RWPE2 (cell line): Measurements from ENCODE around the gene AKIP1.

ENCODE experiments used
- ATAC-seq: fragments of 200-7000 bp; cut with Tn5 transposase; 3 replicates; pipeline ENCODE4 v1.9.1; 2021; ENCODE audit warnings: low read depth
- DNase-seq: peaks from one replicate; pipeline ENCODE4 v3.0.0-alpha.2; 2020; ENCODE audit warnings: low spot score
- H3K27ac ChIP-seq: fragments of 450-650 bp; 2 replicates; pipeline ENCODE4 v1.5.1; 2017; ENCODE audit warnings: mild to moderate bottlenecking; ENCODE audit not compliant: poor library complexity, severe bottlenecking
- H3K27me3 ChIP-seq: fragments of 250-450 bp; sonication (Bioruptor Pico); 2 replicates; pipeline ENCODE4 v1.5.1; 2021; ENCODE audit warnings: mild to moderate bottlenecking, moderate library complexity; ENCODE audit not compliant: insufficient read depth, poor library complexity, severe bottlenecking
- H3K36me3 ChIP-seq: fragments of 250-450 bp; sonication (Bioruptor Pico); 2 replicates; pipeline ENCODE4 v1.5.1; 2020; ENCODE audit warnings: low read depth, mild to moderate bottlenecking, moderate library complexity
- H3K4me1 ChIP-seq: fragments of 250-450 bp; sonication (Bioruptor Pico); 2 replicates; pipeline ENCODE4 v1.5.1; 2021; ENCODE audit warnings: mild to moderate bottlenecking, moderate library complexity; ENCODE audit not compliant: insufficient read depth, poor library complexity, severe bottlenecking
- H3K4me3 ChIP-seq: fragments of 250-450 bp; sonication (Bioruptor Pico); 2 replicates; pipeline ENCODE4 v1.5.1; 2021; ENCODE audit warnings: mild to moderate bottlenecking, moderate library complexity; ENCODE audit not compliant: severe bottlenecking
- H3K9me3 ChIP-seq: fragments of 250-450 bp; sonication (Bioruptor Pico); 2 replicates; pipeline ENCODE4 v1.5.1; 2021; ENCODE audit warnings: mild to moderate bottlenecking, moderate library complexity; ENCODE audit not compliant: severe bottlenecking
- CTCF ChIP-seq: fragments of 450-650 bp; IDR thresholded peaks from one replicate; pipeline ENCODE4 v1.5.1; 2017; ENCODE audit warnings: mild to moderate bottlenecking, moderate library complexity; ENCODE audit not compliant: poor library complexity, severe bottlenecking

The AKIP1 gene

GRCh38 chr11:8907116-8907515 lies 3.9 kb upstream of the AKIP1 start:
- Histone ChIP-seq H3K27me3 (no peaks in the 10 kb centered on the region), H3K4me1 (peaks cover 38% of the 10 kb centered on the region), H3K4me3 (no peak overlapping the region), H3K9me3 (no peaks in the 10 kb centered on the region), H3K27ac (peak overlapping the region; percentile 95), H3K36me3 (no peaks in the 10 kb centered on the region)
- TF ChIP-seq CTCF: no peak
- ATAC-seq (no peak), DNase-seq (no peak)

GRCh38 chr11:8908099-8908498 lies 2.9 kb upstream of the AKIP1 start:
- no peak for TF ChIP-seq CTCF
- no peaks in the 10 kb centered on the region for H3K36me3 ChIP-seq
- no peaks in the 10 kb centered on the region for H3K27me3 ChIP-seq
- no peak overlapping the region for H3K4me3 ChIP-seq
- H3K27ac ChIP-seq: peak overlapping the region; percentile 95
- peaks cover 38% of the 10 kb centered on the region for H3K4me1 ChIP-seq
- no peaks in the 10 kb centered on the region for H3K9me3 ChIP-seq
- no peak for ATAC-seq
- DNase-seq: no peak

- DNase-seq (no peak), ATAC-seq (peak; percentile 18)
- peaks cover 33% of the 10 kb centered on the region for H3K4me1 ChIP-seq
- peak overlapping the region; percentile 51 for H3K4me3 ChIP-seq
- peaks cover 13% of the 10 kb centered on the region for H3K36me3 ChIP-seq
- peak overlapping the region; percentile 95 for H3K27ac ChIP-seq
- TF ChIP-seq CTCF: no peak
- no peaks in the 10 kb centered on the region for H3K9me3 ChIP-seq
- H3K27me3 ChIP-seq: no peaks in the 10 kb centered on the region
Measured at GRCh38 chr11:8910649-8911026, 351 bp upstream of the AKIP1 start.

- Histone ChIP-seq H3K27me3 (no peaks in the 10 kb centered on the region), H3K27ac (peak overlapping the region; percentile 50), H3K4me3 (no peak overlapping the region), H3K4me1 (peaks cover 32% of the 10 kb centered on the region), H3K36me3 (peaks cover 45% of the 10 kb centered on the region), H3K9me3 (no peaks in the 10 kb centered on the region)
- DNase-seq (no peak), ATAC-seq (no peak)
- TF ChIP-seq CTCF: peak; percentile 87
Measured at GRCh38 chr11:8913961-8914660, 3.1 kb downstream of the AKIP1 start.

DNA sequence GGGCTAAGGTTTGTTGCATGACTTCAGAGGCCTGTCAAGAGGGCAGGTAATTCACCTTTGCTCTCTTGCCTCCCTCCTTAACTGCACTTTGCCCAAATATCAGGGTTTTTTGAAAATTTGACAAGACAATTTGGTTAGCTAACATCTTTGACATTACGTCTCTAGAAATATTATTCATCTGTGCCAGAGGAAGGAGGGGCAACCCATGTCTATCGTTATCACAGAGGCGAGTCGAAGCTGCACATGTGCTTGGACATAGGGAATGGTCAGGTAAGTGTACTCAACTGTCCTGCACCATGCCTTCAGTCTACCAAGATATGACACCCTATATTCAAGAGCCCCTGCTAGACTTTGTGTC lies 3.7 kb downstream of the AKIP1 start:
- Histone ChIP-seq H3K36me3 (peaks cover 51% of the 10 kb centered on the region), H3K9me3 (no peaks in the 10 kb centered on the region), H3K4me3 (no peak overlapping the region), H3K4me1 (peaks cover 31% of the 10 kb centered on the region), H3K27ac (peak overlapping the region; percentile 50), H3K27me3 (no peaks in the 10 kb centered on the region)
- TF ChIP-seq CTCF: peak; percentile 57
- DNase-seq: no peak
- no peak for ATAC-seq
